DMS79 (cell line): Measurements from ENCODE around the gene UTP25.
"Not testable (repeated sequence)": the region's sequence is repeated elsewhere in the genome, so short reads cannot be mapped to it uniquely, and the experiment has no call there.

Experiments used
- DNase-seq: peaks from one replicate; lab custom pipeline; 2025; lab: John Stamatoyannopoulos, UW

The UTP25 gene

DNA sequence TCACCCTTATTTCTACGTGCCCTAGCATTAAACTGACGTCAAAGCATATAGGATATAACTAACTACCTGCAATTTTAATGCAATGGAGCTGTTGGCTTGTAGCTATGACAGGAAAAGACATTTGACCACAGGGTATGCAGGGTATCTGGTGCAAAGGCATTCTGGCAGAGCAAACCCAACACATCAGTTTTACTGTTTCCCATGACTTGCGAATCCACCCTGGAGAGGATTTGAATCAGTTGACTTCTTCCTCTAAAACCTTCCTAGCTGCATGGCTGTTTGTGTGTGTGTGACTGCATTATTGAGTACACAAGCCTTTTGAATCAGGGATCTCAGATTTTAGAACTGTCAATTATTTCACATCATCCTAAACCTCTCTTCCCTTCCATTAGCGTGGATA, 68.6 kb downstream of the UTP25 start:
- DNase-seq, result no peak

DNA sequence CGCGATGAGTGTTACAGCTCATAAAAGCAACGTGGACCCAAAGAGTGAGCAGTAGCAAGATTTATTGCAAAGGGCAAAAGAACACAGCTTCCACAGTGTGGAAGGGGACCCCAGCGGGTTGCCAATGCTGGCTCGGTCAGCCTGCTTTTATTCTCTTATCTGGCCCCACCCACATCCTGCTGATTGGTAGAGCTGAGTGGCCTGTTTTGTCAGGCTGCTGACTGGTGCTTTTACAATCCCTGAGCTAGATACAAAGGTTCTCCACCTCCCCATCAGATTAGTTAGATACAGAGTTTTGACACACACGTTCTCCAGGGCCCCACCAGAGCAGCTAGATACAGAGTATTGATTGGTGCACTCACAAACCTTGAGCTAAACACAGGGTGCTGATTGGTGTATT, 70.5 kb downstream of the UTP25 start:
- not testable (repeated sequence) for DNase-seq

DNA sequence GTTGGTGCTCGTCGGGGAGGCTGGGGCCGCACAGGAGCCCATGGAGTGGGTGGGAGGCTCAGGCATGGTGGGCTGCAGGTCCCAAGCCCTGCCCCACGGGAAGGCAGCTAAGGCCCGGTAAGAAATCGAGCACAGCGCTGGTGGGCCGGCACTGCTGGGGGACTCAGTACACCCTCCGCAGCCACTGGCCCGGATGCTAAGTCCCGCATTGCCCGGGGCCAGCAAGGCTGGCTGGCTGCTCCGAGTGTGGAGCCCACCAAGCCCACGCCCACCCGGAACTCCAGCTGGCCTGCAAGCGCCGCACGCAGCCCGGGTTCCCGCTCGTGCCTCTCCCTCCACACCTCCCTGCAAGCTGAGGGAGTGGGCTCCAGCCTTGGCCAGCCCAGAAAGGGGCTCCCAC, 71.1 kb downstream of the UTP25 start:
- not testable (repeated sequence) for DNase-seq

DNA sequence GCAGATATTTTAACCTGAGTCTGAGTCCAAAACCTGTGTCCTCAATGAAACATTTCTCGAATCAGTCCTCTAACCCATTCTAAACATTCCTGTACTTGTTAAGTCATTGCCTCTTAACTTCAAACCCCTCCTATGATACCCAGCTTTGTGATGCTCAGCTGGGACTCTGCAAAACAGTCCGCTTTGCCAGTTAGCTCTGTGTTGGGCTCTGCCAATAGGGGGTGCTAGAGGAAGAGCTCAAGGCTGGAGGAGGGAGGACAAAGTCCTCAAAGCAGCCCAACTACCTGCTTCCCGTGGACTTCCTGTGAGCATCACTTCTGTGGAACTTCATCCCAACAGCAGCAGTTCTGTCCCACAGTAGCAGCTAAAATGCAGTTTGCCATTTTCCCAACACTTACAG, 72.2 kb downstream of the UTP25 start:
- DNase-seq, result no peak

DNA sequence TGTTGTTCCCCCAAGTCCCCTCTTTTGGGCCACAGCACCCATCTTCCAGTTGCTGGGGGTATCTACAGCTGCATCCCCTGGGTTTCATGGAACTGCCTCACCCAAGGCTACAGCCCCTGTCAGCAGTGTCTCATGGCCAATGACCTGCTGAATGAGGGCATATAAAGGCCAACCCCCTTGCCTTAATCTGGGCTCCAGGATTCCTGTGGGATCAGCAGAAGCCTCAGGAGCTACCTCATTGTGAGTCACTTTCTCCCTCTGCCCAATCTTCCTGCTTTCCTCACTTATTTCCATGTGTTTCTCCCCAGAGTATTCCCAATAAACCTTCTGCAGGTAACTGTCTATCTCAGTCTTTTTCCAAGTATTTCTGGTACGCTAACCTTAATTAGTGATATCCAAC, 73.0 kb downstream of the UTP25 start:
- no peak for DNase-seq

DNA sequence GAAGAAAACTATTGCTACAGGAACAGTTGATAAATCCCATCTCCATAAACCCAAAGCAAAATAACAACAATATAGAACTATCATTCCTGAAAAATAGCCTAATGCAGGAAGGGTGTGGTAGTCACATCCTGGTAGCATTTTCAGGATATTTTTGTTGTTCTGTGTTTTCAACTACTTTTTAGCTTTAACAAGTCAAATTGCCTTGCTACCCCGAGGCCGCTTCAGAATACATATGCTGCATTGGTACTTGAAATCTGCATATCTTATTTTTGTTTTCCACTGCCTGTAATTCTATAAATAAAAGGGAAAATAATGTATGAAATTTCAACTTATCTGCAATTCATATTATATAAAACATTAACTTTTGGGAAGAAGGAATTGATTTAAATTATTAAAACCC, 73.4 kb downstream of the UTP25 start:
- no peak for DNase-seq

DNA sequence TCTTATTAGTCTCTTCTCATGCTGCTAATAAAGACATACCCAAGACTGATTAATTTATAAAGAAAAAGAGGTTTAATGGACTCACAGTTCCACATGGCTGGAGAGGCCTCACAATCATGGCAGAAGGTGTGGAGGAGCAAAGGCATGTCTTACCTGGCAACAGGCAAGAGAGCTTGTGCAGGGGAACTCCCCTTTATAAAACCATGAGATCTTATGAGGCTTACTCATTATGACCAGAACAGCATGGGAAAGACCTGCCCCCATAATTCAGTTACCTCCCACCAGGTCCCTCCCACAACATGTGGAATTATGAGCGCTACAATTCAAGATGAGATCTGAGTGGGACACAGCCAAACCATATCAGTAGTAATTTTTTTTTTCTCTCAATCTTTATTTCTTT, 77.0 kb downstream of the UTP25 start:
- DNase-seq, result not testable (repeated sequence)
